GM18499 (cell line): Measurements from ENCODE around the gene BAIAP3.

Experiments used
- ATAC-seq: cut with Tn5 transposase; IDR thresholded peaks from one replicate; pipeline ENCODE4 v1.9.1; 2021; ENCODE audit warnings: moderate number of reproducible peaks; ENCODE audit not compliant: insufficient read depth, unreplicated experiment

The BAIAP3 gene

GRCh38 chr16:1381612-1382406, 48.4 kb downstream of the BAIAP3 start:
- no peak for ATAC-seq

DNA sequence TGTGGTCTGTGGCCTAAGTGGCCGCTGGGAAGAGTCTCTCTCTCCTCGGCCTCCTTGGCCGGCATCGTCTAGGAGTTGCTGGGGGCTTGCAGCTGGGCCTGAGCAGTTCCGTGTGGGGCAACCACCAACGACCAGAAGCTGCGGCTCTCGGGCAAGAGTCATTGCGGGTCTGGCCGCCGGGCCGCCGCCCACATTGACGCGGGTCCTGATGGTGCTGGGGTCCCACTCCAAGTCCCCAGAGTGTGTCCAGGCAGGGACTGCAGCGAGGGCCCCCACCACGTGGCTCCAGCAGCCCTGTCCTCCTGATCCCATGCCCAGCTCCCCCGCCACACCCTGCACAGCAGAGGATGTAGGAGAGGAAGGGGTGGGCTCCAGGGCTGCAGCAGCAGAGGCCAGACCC, 50.1 kb downstream of the BAIAP3 start:
- ATAC-seq: no peak

GRCh38 chr16:1385232-1385631, 51.8 kb downstream of the BAIAP3 start:
- ATAC-seq: no peak

- ATAC-seq: no peak
Measured at GRCh38 chr16:1387331-1387730, 53.9 kb downstream of the BAIAP3 start.

DNA sequence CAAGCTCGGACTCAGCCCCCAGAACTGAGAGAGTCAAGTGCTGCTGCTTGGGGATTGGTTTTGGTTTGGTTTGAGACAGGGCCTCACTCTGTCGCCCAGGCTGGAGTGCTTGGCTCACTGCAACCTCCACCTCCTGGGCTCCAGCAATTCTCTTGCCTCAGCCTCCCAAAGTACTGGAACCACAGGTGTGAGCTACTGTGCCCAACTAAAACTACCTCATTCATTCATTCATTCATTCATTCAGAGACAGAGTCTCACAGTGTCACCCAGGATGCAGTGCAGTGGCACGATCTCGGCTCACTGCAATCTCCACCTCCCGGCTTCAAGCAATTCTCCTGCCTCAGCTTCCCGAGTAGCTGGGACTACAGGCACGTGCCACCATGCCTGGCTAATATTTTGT, 56.3 kb downstream of the BAIAP3 start:
- no peak for ATAC-seq

DNA sequence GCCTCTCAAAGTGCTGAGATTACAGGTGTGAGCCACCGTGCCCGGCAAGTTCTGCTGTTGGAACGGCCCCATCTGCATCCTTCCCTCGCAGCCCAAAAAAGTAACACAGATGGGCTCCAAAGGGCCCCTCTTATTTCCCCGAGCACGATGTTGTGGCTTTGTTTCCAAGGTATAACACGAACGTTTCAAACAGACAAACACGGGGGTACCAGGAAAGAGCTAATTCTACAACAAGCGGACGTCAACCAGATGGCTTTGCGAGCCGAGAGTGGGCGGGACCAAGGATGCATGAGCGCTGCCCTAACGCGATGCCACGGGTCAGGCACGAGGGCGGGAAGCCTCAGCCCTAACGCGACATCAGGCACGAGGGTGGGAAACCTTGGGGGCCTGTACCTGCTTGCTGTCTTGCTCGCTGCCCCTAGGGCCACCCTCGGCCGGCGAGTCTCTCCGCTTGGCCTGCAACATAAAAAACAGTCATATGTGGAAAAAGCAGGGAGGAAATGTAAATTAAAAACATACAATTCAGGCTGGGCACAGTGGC, 56.9 kb downstream of the BAIAP3 start:
- no peak for ATAC-seq

DNA sequence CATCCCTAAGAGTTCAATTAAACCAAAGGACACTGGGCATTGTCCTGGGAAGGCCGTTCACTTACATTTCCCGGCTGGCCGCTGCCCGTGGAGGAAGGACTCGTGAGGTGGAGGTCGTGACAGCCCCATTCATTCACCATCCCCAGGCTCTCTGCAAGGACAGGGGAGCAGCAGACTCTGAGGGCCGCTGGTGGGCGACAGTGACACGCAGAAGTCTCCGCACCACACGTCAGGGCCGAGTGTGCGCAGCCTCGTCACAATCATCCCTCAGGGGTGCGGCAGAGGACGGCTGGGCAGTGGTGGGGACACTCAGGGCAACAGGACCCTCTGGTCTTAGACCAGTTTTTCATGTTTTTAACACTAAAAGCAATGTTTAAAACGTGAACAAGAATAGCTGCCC, 59.4 kb downstream of the BAIAP3 start:
- ATAC-seq: no peak

- no peak for ATAC-seq
Measured at GRCh38 chr16:1393613-1394176, 60.2 kb downstream of the BAIAP3 start.

- ATAC-seq: no peak
Measured at GRCh38 chr16:1394367-1394951, 61.0 kb downstream of the BAIAP3 start.

- no peak for ATAC-seq
Measured at GRCh38 chr16:1395444-1396031, 62.1 kb downstream of the BAIAP3 start.

GRCh38 chr16:1397779-1398178, 64.3 kb downstream of the BAIAP3 start:
- no peak for ATAC-seq

- ATAC-seq: no peak
Measured at GRCh38 chr16:1398351-1398750, 64.9 kb downstream of the BAIAP3 start.
